Measurements from ENCODE around the gene ZNF226.
"Not testable (repeated sequence)": the region's sequence is repeated elsewhere in the genome, so short reads cannot be mapped to it uniquely, and the experiment has no call there.

ZNF226 gene

GRCh38 chr19:44164673-44165512, at the start of gene ZNF226:
Gene ZNF226 (plus strand): TSS chr19:44165100. CDS start chr19:44170081, 4,981 bp downstream.
- peak; percentile 99 for DNase-seq

GRCh38 chr19:44121162-44121561, 43.7 kb upstream of the ZNF226 start:
- DNase-seq: not testable (repeated sequence)

- DNase-seq: no peak
Observed at GRCh38 chr19:44131955-44132354, 32.9 kb upstream of the ZNF226 start.

- peak; percentile 94 for DNase-seq
Observed at GRCh38 chr19:44141191-44142058, 23.5 kb upstream of the ZNF226 start, which contains the start of gene ZNF234. Gene ZNF234 (plus strand): TSS chr19:44141554. CDS start chr19:44144633, 3,079 bp downstream.

- peak; percentile 56 for DNase-seq
Observed at GRCh38 chr19:44142059-44142433, 22.9 kb upstream of the ZNF226 start.

GRCh38 chr19:44149776-44150175, 15.1 kb upstream of the ZNF226 start:
- DNase-seq: peak; percentile 9

GRCh38 chr19:44151491-44151890, 13.4 kb upstream of the ZNF226 start:
- no peak for DNase-seq

GRCh38 chr19:44156475-44156874, 8.4 kb upstream of the ZNF226 start:
- DNase-seq: no peak

GRCh38 chr19:44163789-44164188, 1.1 kb upstream of the ZNF226 start:
- DNase-seq: no peak

- DNase-seq: no peak
Observed at GRCh38 chr19:44164327-44164672, 600 bp upstream of the ZNF226 start.

GRCh38 chr19:44170660-44171059, 5.8 kb downstream of the ZNF226 start:
- DNase-seq: not testable (repeated sequence)

- DNase-seq: no peak
Observed at GRCh38 chr19:44176590-44176989, 11.7 kb downstream of the ZNF226 start.

GRCh38 chr19:44180968-44181367, 16.1 kb downstream of the ZNF226 start:
- DNase-seq: no peak

GRCh38 chr19:44182145-44182544, 17.2 kb downstream of the ZNF226 start:
- DNase-seq: no peak

GRCh38 chr19:44190020-44190419, 25.1 kb downstream of the ZNF226 start:
- DNase-seq: no peak

GRCh38 chr19:44192127-44192526, 27.2 kb downstream of the ZNF226 start:
- no peak for DNase-seq

GRCh38 chr19:44196772-44197171, 31.9 kb downstream of the ZNF226 start:
- DNase-seq: no peak

GRCh38 chr19:44202470-44202869, 37.6 kb downstream of the ZNF226 start:
- DNase-seq: no peak

- DNase-seq: no peak
Observed at GRCh38 chr19:44202974-44203373, 38.1 kb downstream of the ZNF226 start.

- DNase-seq: not testable (repeated sequence)
Observed at GRCh38 chr19:44203877-44204276, 39.0 kb downstream of the ZNF226 start.

GRCh38 chr19:44204772-44205171, 39.9 kb downstream of the ZNF226 start:
- DNase-seq: no peak

- DNase-seq: peak; percentile 98
Observed at GRCh38 chr19:44207126-44207803, 42.4 kb downstream of the ZNF226 start.

- DNase-seq: peak; percentile 94
Observed at GRCh38 chr19:44212250-44212865, 47.5 kb downstream of the ZNF226 start, which contains the start of gene ZNF227. Gene ZNF227 (plus strand): TSS chr19:44212532. CDS start chr19:44217793, 5,261 bp downstream.
